CD4-positive, alpha-beta T cell treated with Interferon alpha-2 for 1 hour (primary cell): ENCODE data around the gene SEMA4G.

Source experiments
- DNase-seq, 2 donors: peaks; one replicate each; pipeline ENCODE4 v3.0.0-alpha.2; 2020 to 2022

SEMA4G gene

DNA sequence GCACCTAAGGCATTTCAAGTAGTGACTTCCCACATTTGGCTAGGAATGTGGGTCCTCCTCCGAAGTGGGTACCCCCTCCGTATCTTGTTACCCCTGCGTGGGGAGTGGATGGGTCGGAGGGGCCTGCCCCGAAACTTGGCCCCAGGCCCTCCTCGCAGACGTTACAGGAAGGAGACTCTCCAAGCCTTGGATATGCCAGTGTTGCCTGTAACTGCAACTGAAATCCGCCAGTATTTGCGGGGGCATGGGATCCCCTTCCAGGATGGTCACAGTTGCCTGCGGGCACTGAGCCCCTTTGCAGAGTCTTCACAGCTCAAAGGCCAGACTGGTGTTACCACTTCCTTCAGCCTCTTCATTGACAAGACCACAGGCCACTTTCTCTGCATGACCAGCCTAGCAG, 18.9 kb downstream of the SEMA4G start:
- no peak for DNase-seq

DNA sequence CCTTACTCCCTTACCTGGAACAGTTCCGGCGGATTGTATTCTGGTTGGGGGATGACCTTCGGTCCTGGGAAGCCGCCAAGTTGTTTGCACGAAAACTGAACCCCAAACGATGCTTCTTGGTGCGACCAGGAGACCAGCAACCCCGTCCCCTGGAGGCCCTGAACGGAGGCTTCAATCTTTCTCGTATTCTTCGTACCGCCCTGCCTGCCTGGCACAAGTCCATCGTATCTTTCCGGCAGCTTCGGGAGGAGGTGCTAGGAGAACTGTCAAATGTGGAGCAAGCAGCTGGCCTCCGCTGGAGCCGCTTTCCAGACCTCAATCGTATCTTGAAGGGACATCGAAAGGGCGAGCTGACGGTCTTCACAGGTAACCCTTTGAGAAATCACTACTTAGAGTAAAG, 19.8 kb downstream of the SEMA4G start:
- DNase-seq = no peak

DNA sequence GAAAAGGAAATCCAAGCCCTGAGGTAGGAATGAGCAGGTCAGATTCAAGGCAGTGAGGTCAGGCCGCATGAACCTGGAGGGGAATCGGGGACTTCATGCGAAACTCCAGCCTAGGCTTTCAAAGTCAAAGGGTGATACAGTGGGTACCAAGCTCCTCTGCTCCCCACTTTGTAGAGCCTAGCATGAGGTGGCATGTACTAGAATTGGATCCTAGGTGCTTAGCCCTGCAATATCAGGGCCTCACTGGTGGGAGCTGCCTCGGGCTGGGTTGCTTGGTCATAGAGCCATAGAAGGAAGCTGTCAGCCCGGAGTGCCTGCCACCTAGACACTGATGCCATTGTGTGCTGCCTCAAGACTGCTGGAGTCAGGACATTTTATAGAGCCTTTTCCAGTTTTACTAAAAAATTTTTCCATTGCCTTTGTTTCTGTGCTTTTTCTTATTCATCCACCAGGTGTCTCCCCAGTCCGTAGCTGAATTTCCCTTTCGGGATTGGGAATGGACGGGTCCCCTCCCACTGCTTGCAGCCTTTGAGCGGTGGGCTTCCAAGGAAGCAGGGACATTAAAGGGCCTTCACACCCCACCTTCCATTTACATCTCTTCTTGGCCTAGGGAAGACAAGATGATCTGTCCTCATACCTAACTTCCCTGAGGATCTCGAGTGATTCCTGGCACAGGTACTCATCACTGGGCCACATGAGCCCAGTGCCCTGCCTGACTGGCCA, 24.8 kb downstream of the SEMA4G start:
- no peak for DNase-seq

DNA sequence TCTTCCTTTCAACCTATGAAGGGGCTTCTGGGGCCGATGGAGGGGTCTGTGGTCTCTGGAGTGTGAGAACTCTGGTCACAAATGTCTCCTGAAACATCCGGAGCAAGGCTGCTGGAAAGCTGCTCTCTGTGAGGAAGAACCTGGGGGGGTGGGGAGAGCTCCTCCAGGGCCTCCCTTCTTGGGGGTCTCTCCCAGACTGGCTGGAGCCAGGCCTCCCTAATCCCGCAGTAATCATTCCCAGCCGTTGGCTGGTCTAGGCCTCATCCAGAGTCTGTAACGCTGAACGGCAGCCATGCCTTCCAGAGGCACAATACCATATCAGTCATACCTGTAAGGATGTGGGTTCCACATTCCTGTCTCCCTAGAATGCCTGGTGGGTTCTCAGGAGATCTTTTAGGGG, 25.9 kb downstream of the SEMA4G start:
- no peak for DNase-seq

DNA sequence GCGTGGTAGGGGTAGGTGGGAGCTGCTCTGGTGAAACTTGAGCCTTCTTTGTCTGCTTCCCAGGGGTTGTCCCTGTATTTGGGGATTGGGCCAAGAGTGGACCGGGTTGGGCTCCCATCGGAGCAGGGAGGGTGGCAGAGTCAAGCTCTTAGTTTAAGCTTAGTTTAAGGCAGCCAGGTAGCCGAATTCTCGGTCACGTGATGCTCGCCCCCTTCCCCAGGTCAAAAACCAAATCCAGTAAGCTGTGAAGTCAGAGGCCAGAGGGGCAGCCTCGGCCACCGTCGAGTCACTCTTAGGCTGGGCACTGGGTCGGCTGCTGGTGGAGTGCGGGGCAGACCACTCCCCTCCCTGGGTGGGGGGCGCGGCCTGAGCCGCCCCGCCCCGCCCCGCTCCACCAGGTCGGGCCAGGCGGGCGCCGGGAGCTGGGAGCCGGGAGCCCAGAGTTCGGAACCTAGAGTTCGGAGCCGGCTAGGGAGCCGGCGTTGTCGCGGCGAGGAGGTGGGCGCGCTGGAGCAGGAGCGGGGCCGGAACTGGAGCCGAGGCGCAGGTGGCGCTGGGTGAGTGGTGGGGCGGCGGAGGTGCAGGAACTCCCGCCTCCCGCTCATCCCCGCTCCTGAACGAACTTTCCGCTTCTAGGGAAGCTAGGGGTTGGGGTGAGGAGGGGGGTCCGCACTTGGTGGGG, 27.5 kb downstream of the SEMA4G start:
- peak in 1 of 2 donors; percentile 46 for DNase-seq

DNA sequence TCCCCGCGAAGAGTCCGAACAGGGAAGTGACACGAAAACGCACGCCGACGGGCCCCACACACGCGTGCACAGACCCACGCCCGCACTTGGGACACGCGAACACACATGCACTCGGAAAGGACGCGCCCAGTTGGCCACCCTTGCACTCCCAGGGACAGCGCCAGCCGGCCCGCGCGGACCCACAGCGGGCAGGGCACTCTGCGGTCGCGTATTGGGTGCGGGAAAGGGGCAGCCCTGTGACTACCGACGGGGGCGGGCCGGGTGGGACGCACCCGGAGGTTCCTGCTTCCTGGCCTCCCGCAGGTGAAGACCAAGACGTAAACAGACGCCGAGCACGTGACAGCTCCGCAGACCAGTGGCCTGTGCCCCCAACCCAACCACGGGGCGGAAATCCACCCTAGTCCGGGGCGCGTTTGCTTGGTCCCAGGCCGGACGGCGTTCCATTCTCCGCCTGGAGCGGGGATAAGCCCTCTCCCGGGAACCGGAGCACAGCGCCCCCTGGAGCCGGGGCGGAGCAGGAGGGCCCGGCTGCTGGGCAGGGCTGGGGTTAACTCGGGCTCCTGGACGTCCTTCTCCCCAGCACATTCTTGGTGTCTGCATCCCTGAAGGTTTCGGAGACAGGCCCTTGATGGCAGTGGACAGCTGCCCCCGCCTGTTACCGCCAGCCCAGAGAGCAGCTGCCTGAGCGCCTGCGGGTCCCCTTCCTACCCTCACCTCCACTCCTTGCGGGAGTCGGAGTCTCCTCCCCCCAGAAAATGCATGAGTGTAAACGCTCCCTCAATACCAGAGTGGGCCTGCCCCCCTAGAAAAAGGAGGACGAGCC, 28.3 kb downstream of the SEMA4G start:
- DNase-seq = peak; percentile 57 to 72

DNA sequence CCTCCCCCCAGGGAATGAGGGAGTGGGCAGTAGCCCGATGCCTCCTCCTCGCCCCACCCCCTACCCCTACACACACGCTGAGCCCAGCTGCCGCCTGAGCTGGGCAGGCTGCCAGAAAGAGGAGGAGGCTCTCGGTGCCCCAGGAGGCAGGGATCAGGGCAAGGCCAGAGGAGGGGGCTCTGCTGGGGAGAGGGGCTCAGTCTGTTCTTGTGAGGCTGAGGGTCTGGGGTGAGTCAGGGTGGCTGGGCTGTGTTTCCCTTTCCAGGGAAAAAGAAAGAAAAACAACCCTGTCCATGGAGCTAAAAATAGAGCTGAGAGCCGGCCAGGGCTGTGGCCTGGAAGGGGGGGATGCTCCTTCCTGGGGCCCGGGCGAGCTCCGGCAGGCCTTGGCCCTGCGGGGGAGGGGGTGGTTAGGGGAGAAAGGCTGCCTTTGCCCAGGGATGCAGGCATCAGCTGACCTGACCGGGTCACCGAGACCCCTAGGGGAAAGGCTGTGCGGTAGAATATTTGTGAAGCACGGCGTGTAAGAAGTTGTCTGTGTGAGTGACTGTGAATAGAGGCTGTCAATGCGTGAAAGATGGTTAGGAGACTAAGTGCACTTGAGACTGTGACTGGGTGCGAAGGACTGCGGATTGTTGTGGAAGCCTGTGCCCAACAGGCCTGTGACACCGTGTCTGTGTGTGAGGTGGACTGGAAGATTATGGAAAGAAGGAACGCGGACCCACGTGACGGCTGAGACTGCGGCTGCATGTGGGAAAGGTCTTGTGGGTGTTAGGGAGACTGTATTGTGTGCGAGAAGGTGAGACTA, 29.1 kb downstream of the SEMA4G start:
- peak; percentile 49 to 67 for DNase-seq

DNA sequence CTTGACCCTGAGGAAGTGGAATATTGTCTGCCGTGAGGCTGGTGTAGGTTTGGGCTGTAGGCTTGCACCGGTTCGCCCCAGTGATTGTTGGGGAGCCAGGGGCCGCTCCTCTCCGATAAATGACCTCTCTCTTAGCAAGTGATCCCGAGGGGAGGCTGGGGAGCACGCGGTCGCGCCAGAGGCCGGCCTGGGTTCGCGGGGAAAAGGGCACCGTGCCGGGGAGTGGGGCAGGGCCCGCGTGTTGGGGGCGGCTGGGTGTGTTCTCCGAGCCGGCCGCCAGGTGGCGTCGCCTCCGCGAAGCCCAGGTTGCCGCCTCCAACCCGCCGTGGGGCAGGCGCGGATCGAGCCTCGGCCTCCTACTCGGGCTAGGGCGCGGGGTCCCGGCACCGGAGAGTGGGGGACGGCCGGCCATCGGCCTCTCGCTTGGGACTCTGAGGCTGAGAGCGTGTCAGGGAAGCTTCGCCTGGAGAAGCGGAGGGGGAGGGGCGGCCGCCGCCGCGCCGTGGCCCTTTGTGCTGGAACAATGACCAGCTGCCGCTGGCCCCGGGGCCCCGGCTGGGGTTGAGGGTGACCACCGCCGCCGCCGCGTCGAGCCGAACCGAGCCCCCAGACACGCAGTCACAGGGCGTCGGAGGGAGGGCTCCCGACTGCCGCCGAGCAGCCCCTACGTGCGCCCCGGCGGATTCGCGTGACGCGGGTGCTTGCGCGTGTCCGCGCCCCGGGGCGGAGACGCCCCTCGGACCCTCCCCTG, 29.9 kb downstream of the SEMA4G start:
- peak; percentile 73 to 83 for DNase-seq

DNA sequence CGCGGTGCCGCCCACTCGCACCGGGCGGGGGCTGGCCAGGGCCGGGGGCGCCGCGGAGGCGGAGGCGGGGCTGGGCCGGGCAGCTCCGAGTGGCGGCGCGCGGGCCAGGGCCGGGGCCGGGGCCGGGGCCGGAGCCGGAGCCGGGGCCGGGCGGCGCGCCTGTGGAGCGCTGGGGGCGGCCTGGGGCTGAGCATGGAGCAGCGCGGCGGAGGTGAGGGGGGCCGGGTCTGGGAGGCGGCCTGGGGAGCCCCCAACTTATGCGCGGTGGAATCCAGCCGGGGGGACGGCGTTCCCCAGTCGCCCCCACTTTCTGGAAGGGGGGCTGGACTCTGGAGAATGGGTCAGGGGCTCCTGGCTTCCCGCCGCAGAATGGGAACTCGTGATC, 30.4 kb downstream of the SEMA4G start, which contains the start of gene LZTS2:
LZTS2 (plus strand) TSS at position 67 of the 385 bp plus-strand sequence. CDS start 2,731 bp downstream, outside the sequence.
- no peak for DNase-seq

DNA sequence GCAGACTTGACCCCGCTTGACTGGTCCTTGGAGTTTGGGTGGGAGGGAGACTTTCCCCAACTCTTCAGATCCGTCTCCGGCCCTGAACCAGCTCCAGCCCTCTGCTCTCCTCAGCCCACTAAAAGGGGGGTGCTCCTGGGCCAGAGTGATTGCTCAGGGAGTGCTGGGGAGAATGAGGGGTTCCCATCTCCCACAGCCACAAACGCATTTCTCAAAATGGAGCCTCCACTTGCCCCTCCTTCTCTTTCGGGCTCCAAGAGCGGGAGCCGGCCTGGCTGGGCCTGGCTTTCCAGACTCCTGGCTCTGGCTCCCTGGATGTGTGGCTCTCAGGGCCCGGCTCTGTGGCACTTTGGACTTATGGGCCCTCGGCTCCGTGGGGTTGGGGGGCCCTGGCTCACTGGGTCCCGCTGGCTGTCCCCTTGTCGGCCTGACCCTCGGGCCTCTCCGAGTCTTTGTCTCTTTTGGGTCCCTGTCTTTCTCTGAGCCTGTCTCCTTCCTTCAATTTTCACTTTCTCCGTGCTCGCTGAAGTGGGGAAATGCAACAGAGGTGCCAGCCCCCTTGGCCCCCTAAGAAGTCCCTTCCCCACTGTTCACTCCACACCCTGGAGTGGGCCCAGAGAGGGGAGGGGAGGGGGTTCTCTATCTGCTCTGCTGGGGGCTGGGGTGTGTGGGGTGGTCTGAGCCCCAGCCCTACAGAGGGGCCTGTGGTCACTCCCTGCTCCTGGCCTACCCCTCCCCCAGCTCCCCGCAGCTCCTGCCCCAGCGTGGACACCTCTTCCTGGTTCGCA, 31.0 kb downstream of the SEMA4G start:
- no peak for DNase-seq

DNA sequence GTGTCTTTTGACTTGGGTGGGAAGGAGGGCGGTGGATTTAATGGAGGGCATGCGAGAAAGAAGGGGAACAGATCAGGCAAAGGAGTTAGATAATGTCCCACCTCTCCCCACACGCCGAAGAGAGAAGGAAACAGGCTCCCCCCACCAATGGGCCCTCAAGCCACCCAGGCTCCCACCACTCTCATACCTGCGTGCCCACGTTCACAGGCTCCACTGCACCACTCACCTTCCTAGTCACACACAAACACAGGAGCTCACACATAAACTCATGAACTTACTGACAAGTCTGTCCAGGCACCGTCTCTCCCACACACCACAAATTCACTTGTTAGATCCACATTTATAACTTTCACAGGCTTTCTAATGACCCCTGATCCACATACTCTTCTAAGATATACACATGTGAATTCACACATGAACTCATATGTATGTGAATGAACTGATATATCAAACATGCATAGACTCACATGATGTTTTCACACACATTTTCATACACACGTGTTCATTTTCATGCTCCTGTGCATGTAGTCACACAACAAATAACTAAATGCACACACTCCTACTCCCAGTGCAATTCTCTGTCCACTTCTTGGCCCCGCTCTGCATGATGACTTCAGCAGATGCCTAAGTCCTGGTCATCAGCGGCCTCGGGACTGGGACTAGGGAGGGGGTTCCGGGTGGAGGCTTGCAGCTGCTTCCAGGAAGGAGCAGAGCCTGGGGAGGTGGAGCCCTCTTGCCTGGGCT, 31.8 kb downstream of the SEMA4G start:
- DNase-seq = no peak

DNA sequence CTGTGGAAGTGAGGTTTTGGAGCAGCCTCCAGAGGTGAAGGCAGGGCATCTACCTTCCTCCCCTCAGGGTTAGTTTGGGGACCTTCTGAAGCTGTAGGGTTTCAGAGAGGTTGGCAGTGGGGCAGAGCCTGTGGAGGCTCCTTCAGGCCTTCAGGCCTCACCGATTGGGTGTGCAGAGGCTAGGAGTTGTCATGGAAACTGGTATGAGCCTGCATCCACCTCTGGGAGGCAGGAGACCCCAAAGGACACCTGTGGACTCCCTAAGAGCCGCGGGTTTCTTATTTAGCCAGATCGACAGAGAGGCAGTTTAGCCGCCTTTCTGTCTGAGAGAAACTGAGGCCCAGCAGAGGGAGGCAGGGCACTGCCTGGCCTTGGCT, 32.3 kb downstream of the SEMA4G start:
- DNase-seq = no peak

DNA sequence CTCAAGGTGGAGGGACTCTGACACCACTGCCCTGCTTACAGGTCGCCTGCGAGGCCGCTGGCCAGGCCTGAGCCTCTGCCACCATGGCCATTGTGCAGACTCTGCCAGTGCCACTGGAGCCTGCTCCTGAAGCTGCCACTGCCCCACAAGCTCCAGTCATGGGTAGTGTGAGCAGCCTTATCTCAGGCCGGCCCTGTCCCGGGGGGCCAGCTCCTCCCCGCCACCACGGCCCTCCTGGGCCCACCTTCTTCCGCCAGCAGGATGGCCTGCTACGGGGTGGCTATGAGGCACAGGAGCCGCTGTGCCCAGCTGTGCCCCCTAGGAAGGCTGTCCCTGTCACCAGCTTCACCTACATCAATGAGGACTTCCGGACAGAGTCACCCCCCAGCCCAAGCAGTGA, 33.2 kb downstream of the SEMA4G start:
- no peak for DNase-seq

DNA sequence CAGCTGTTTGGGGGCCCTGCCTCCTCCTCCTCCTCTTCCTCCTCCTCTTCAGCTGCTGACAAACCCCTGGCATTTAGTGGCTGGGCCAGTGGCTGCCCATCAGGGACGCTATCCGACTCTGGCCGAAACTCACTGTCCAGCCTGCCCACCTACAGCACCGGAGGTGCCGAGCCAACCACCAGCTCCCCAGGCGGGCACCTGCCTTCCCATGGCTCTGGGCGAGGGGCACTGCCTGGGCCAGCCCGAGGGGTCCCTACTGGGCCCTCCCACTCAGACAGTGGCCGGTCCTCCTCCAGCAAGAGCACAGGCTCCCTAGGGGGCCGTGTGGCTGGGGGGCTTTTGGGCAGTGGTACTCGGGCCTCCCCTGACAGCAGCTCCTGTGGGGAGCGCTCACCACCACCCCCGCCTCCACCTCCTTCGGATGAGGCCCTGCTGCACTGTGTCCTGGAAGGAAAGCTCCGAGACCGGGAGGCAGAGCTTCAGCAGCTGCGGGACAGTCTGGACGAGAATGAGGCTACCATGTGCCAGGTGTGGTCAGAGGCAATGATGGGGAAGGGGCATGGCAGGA, 34.4 kb downstream of the SEMA4G start:
- no peak for DNase-seq

DNA sequence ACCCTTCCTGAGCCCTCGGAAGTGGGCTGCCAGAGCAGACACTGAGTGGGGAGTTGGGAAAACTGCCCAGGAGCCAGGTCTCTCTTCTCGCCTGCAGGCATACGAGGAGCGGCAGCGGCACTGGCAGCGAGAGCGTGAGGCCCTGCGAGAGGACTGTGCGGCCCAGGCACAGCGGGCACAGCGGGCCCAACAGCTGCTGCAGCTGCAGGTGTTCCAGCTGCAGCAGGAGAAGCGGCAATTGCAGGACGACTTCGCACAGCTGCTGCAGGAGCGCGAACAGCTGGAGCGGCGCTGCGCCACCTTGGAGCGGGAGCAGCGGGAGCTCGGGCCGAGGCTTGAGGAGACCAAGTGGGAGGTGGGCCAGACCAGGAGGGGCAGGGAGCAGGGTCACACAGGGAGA, 36.1 kb downstream of the SEMA4G start:
- no peak for DNase-seq

DNA sequence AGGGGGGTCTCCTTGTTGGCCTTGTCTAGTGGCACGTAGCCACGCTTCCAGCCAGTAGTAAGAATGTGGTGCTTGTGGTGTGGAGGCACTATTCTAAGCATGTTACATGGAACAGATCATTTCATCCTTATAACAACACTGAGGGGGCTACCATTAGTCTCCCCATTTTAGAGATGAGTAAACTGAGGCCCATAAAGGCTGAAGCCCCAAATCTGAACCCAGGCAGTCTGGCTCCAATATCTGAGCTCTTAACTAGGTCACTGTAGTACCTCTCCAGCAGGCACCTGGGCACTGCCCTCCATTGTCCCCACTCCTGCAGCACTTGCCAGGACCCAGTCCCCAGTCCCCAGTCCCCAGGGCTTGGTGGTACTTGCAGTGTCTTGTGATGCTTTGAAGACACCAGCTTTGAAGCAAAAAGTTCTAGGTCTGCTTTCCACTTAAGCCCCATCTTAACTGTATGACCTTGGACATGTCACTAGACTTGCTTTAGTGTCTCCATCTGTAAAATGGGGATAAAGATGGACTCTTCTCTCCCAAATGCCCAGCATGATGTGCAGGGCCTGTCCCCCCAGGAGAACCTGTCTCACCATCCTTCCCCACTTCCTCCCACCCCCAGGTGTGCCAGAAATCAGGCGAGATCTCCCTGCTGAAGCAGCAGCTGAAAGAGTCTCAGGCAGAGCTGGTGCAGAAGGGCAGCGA, 36.7 kb downstream of the SEMA4G start:
- DNase-seq = no peak

DNA sequence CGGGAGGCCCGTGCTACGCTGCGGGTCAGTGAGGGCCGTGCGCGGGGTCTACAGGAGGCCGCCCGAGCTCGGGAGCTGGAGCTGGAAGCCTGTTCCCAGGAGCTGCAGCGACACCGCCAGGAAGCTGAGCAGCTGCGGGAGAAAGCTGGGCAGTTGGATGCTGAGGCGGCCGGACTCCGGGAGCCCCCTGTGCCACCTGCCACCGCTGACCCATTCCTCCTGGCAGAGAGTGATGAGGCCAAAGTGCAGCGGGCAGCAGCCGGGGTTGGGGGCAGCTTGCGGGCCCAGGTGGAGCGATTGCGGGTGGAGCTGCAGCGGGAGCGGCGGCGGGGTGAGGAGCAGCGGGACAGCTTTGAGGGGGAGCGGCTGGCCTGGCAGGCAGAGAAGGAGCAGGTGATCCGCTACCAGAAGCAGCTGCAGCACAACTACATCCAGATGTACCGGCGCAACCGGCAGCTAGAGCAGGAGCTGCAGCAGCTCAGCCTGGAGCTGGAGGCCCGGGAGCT, 37.3 kb downstream of the SEMA4G start:
- DNase-seq = no peak

DNA sequence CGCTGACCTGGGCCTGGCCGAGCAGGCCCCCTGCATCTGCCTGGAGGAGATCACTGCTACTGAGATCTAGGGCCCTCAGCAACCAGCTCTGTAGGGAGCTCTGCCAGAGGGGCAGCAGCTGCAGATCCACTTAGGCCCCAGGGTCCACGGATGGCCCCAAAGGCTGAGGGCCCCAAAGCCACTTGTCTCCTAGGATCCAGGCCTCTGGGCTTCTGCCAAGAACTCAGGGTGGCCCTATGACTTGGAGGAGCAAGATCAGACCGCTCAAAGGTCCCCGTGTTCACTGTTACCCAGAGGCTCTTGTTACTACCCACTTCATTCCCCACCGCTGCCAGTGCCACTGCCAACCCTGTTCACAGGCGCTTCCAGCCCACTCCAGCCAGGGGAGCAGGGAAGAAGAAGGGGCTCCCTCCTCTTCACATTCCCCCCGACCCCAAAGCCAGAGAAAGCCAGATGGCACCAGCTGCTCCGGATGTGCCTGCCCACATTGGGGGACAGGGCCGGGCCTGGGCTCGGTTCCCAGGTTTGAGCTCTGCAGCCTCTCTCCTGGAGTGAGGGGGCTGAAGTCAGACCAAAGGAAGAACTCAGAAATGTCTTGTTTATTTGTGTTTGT, 37.9 kb downstream of the SEMA4G start:
- no peak for DNase-seq
